Nephron progenitor cell (in vitro differentiated cells): ENCODE results near the gene CUL3.

Experiments used
- DNase-seq: peaks from one replicate; pipeline ENCODE4 v3.0.0; 2021
- H3K27ac Mint-ChIP-seq: 2 replicates; pipeline ENCODE4 v1.8.0; 2021; ENCODE audit warnings: mild to moderate bottlenecking, moderate library complexity, mixed read lengths
- H3K27me3 Mint-ChIP-seq: 2 replicates; pipeline ENCODE4 v1.8.0; 2021; ENCODE audit warnings: mild to moderate bottlenecking, low read depth, mixed read lengths; ENCODE audit not compliant: poor library complexity
- H3K36me3 Mint-ChIP-seq: 2 replicates; pipeline ENCODE4 v1.8.0; 2021; ENCODE audit warnings: low read depth, mixed read lengths
- H3K4me1 Mint-ChIP-seq: 2 replicates; pipeline ENCODE4 v1.8.0; 2021; ENCODE audit warnings: mixed read lengths
- H3K4me3 Mint-ChIP-seq: 2 replicates; pipeline ENCODE4 v1.8.0; 2021; ENCODE audit warnings: mild to moderate bottlenecking, moderate library complexity, mixed read lengths
- H3K9me3 Mint-ChIP-seq: 2 replicates; pipeline ENCODE4 v1.8.0; 2021; ENCODE audit warnings: mild to moderate bottlenecking, moderate library complexity, mixed read lengths
- CTCF ChIP-seq: fragments of 200-600 bp; sonication (generic); IDR thresholded peaks from 2 replicates; pipeline ENCODE4 v1.5.0; 2021; ENCODE audit warnings: antibody characterized with exemption

CUL3 gene

GRCh38 chr2:224576088-224576715, 9.0 kb downstream of the CUL3 start:
- peak overlapping the region; percentile 8 for H3K27ac Mint-ChIP-seq
- DNase-seq: no peak
- H3K9me3 Mint-ChIP-seq: peaks cover 4% of the 10 kb centered on the region
- TF ChIP-seq CTCF: no peak
- no peaks in the 10 kb centered on the region for H3K27me3 Mint-ChIP-seq
- H3K4me1 Mint-ChIP-seq: peaks cover 49% of the 10 kb centered on the region
- peaks cover 32% of the 10 kb centered on the region for H3K36me3 Mint-ChIP-seq
- no peak overlapping the region for H3K4me3 Mint-ChIP-seq

GRCh38 chr2:224574423-224575084, 10.6 kb downstream of the CUL3 start:
- Mint-ChIP-seq H3K4me3 (peak overlapping the region; percentile 37), H3K36me3 (peaks cover 23% of the 10 kb centered on the region), H3K4me1 (peaks cover 56% of the 10 kb centered on the region), H3K9me3 (no peaks in the 10 kb centered on the region), H3K27ac (peak overlapping the region; percentile 90), H3K27me3 (no peaks in the 10 kb centered on the region)
- TF ChIP-seq CTCF: no peak
- no peak for DNase-seq

- peak overlapping the region; percentile 13 for H3K4me3 Mint-ChIP-seq
- DNase-seq: no peak
- H3K9me3 Mint-ChIP-seq: peaks cover 4% of the 10 kb centered on the region
- H3K4me1 Mint-ChIP-seq: peaks cover 52% of the 10 kb centered on the region
- no peak overlapping the region for H3K27ac Mint-ChIP-seq
- H3K27me3 Mint-ChIP-seq: no peaks in the 10 kb centered on the region
- TF ChIP-seq CTCF: no peak
- peaks cover 25% of the 10 kb centered on the region for H3K36me3 Mint-ChIP-seq
Observed at GRCh38 chr2:224573724-224574123, 11.4 kb downstream of the CUL3 start.

GRCh38 chr2:224572338-224572737, 12.8 kb downstream of the CUL3 start:
- TF ChIP-seq CTCF: no peak
- Mint-ChIP-seq H3K27ac (peak overlapping the region; percentile 63), H3K4me3 (no peak overlapping the region)

GRCh38 chr2:224570328-224570993, 14.7 kb downstream of the CUL3 start:
- TF ChIP-seq CTCF: no peak
- no peak for DNase-seq
- peak overlapping the region; percentile 14 for H3K4me3 Mint-ChIP-seq
- H3K9me3 Mint-ChIP-seq: peaks cover 32% of the 10 kb centered on the region
- no peaks in the 10 kb centered on the region for H3K27me3 Mint-ChIP-seq
- H3K27ac Mint-ChIP-seq: peak overlapping the region; percentile 85
- H3K36me3 Mint-ChIP-seq: peaks cover 53% of the 10 kb centered on the region
- peaks cover 43% of the 10 kb centered on the region for H3K4me1 Mint-ChIP-seq

More at GRCh38 chr2:224572338-224572737, 12.8 kb downstream of the CUL3 start:
- H3K36me3 Mint-ChIP-seq: peaks cover 39% of the 10 kb centered on the region
- H3K9me3 Mint-ChIP-seq: peaks cover 14% of the 10 kb centered on the region
- H3K27me3 Mint-ChIP-seq: no peaks in the 10 kb centered on the region
- peaks cover 52% of the 10 kb centered on the region for H3K4me1 Mint-ChIP-seq
- DNase-seq: no peak
